ENCODE data around the gene KRTAP10-3.

The KRTAP10-3 gene

DNA sequence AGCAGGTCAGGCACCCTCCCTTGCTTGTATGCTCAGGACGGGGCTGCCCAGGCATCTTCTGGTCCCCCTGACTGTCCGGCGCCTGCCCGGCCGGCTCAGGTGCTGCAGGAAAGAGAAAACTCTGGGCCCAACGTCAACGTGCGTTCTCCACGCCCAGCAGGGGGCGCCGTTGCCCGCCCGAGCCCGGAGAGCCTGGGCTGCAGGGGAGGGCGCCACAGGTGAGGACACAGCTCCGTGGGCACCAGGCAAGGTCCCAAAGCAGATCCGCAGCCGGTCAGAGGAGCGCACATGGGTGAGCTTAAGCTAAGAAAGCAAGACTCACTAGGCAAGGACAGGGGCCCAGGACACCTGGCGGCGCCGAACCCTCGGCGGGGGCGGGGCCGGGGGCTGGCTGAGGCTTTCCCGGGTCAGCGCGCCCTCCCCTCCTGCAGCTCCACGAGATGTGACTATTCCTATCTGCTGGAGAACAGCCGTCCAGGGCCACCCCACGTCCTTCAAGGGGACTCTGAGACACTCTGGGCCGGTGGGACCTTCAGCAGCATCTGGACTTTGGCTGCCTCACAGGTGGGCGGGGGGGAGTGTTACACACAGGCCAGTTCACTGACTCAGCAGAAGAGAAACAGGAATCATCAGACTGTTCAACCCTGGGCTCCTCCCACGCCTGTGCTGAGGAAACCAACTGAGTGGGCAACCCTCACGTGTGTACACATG is 47.9 kb downstream of the KRTAP10-3 start:
- ATAC-seq (replicated peaks): peak; percentile 87 to 90
- Mint-ChIP-seq H3K4me1 (peaks cover 6 to 10% of the 10 kb centered on the region in 2 donors), H3K27ac (no peak overlapping the region), H3K27me3 (peaks cover 0 to 21% of the 10 kb centered on the region in 2 donors), H3K9me3 (no peaks in the 10 kb centered on the region), H3K4me3 (peak overlapping the region; percentile 25 to 39), H3K36me3 (no peaks in the 10 kb centered on the region)
- peak; percentile 47 for DNase-seq

DNA sequence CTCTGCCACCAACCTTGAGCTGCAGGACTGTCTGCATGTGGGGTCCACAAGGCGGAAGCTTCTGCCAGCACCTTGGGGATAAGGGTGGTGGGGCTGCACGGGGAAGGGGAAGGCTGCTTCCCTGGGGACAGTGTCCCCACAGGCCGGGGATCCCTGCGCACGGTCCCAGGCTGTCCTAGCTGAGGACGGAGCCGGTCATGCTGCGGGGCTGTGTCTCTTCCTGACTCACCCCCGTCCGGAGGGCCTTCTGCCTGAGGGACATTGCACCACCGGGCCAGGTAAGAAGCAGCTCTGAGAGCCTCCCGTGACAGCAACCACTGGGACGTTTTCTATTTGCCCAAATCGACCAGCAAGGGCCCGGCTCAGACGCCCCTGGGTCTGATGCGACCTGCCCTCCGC is 48.5 kb downstream of the KRTAP10-3 start:
- Mint-ChIP-seq H3K4me3 (peak overlapping the region; percentile 25 to 39), H3K9me3 (no peaks in the 10 kb centered on the region)

DNA sequence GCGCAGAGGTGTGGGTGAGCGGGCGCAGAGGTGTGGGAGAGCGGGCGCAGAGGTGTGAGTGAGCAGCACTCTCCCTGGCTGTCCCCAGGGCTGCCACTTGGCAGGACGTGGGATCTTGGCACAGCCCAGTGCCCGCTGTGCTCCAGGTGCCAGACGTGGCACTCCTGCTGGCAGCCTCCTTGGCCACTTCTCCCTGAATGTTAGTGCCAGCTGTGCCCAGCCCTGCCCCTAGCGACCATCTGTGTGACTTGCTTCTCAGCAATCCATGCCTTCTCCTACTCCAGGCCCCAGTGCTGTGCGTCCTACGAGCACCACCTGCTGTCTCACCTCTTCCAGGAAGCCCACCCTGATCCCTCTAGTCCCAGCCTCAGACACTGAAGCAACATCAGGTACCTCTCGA is 49.1 kb downstream of the KRTAP10-3 start:
- no peak overlapping the region for H3K4me3 Mint-ChIP-seq
- H3K9me3 Mint-ChIP-seq: no peaks in the 10 kb centered on the region
- H3K36me3 Mint-ChIP-seq: no peaks in the 10 kb centered on the region
- H3K27ac Mint-ChIP-seq: no peak overlapping the region
- DNase-seq (no peak), ATAC-seq (replicated peaks) (no peak)
- peaks cover 0 to 21% of the 10 kb centered on the region in 2 donors for H3K27me3 Mint-ChIP-seq
- peaks cover 6 to 10% of the 10 kb centered on the region in 2 donors for H3K4me1 Mint-ChIP-seq

More for the DNA sequence above, 48.5 kb downstream of the KRTAP10-3 start:
- DNase-seq (no peak), ATAC-seq (replicated peaks) (no peak)
- peaks cover 6 to 10% of the 10 kb centered on the region in 2 donors for H3K4me1 Mint-ChIP-seq
- peaks cover 0 to 21% of the 10 kb centered on the region in 2 donors for H3K27me3 Mint-ChIP-seq
- no peaks in the 10 kb centered on the region for H3K36me3 Mint-ChIP-seq
- H3K27ac Mint-ChIP-seq: no peak overlapping the region

DNA sequence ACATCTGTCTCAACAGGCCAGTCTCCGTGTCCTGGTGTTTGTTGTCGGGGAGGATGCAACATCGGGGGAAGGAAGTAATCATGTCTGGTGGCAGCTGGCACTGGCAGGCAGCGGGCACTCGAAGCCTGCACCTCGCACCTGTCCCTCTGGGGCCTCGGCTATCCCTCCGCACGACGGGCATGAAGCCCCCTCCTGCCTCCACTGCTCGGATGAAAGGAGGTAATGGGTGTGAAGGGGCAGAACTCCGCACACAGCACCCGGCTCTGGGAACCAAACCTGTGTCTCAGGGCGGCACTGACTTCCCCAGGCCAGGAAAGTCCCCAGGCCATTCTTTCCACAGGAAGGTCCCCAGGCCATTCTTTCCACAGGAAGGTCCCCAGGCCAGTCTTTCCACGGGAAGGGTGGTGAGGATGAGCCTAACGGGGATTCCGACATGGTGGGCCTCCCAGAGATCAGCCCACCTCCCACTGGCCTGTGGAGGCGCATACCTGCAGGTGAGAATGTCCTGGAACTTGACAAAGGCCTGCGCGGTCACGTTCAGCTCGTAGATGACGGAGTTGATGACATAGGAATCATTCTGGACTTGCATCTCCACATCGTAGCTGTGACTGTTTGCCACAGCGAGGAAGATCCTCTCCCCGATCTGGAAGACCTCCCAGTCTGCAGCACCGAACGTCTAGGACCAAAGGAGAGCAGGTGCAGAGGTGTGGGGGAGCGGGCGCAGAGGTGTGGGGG is 49.7 kb downstream of the KRTAP10-3 start:
- Mint-ChIP-seq H3K4me1 (peaks cover 10 to 16% of the 10 kb centered on the region in 2 donors), H3K9me3 (peaks cover 0 to 2% of the 10 kb centered on the region in 2 donors), H3K4me3 (no peak overlapping the region), H3K27me3 (peaks cover 0 to 21% of the 10 kb centered on the region in 2 donors), H3K27ac (no peak overlapping the region), H3K36me3 (no peaks in the 10 kb centered on the region)
- ATAC-seq (replicated peaks) (no peak), DNase-seq (no peak)

DNA sequence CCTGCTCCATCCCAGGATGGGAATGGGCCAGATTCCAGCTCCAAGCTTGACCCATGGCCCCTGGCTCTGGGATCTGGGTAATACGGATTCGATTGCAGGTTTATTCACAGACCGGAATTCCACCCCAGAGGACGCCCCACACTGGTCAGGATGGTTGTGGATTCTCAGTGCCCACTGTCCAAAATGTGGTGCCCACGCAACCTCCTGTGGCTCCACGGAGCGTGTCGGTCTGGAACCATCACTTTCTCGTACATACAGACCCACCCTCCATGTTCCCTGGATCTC is 50.2 kb downstream of the KRTAP10-3 start:
- H3K4me3 Mint-ChIP-seq: no peak overlapping the region
- ATAC-seq (replicated peaks): no peak
- peaks cover 0 to 21% of the 10 kb centered on the region in 2 donors for H3K27me3 Mint-ChIP-seq
- no peaks in the 10 kb centered on the region for H3K36me3 Mint-ChIP-seq
- H3K27ac Mint-ChIP-seq: no peak overlapping the region
- peaks cover 11 to 21% of the 10 kb centered on the region in 2 donors for H3K4me1 Mint-ChIP-seq
- peaks cover 0 to 2% of the 10 kb centered on the region in 2 donors for H3K9me3 Mint-ChIP-seq
- no peak for DNase-seq

Data from stimulated activated naive B cell treated with anti-CD40 and anti-IgM and Interleukin-4, amounts not matched to agents 10 μg/mL and 1 μg/mL and 100 μg/mL, for 72 hours (primary cell).